IMR-90 (cell line): ENCODE data around the gene CLK4. TPM values are rescaled to one million over a fixed set of nuclear protein-coding genes. Genes with fewer than 3 reads are reported as not detected.

Experiments used
- ATAC-seq: fragments of 200-7000 bp; cut with Tn5 transposase; 2 replicates; pipeline ENCODE4 v1.9.1; 2020; ENCODE audit warnings: low read depth, mild to moderate bottlenecking, moderate library complexity
- BruUV-seq: library from RNA; stranded (reverse); fragments of 400-500 nt; replicated peaks from 2 replicates; lab custom pipeline; 2021; lab: Mats Ljungman, UMichigan
- CTCF ChIA-PET: fragments of 300-600 bp; formaldehyde crosslinking; extraction: SDS; loops from one replicate; lab custom pipeline; 2021; ENCODE audit warnings: antibody characterized with exemption; lab: Yijun Ruan, JAX
- POLR2A ChIA-PET: fragments of 300-600 bp; sonication (Branson Sonifier 250); formaldehyde crosslinking; loops from one replicate; lab custom pipeline; 2022; ENCODE audit warnings: antibody characterized with exemption; ENCODE audit not compliant: unreplicated experiment; lab: Charles Lee
- DNase-seq: peaks from one replicate; pipeline ENCODE4 v3.0.0; 2013
- H2AFZ ChIP-seq: replicated peaks from 2 replicates; pipeline ENCODE3; 2013; ENCODE audit warnings: low read length, mild to moderate bottlenecking; ENCODE audit not compliant: poor library complexity
- H2AK5ac ChIP-seq: 2 replicates; pipeline ENCODE4 v1.6.1; 2013; ENCODE audit warnings: low read depth, low read length, inconsistent platforms
- H2AK9ac ChIP-seq: replicated peaks from 2 replicates; pipeline ENCODE3; 2013; ENCODE audit warnings: mild to moderate bottlenecking, low read depth, low read length, moderate library complexity; ENCODE audit not compliant: poor library complexity
- H2BK120ac ChIP-seq: 2 replicates; pipeline ENCODE4 v1.6.1; 2013; ENCODE audit warnings: low read depth, low read length, inconsistent platforms
- H2BK15ac ChIP-seq: 3 replicates; pipeline ENCODE4 v1.6.1; 2013; ENCODE audit warnings: low read depth, low read length, inconsistent platforms
- H2BK20ac ChIP-seq: 2 replicates; pipeline ENCODE4 v1.6.1; 2013; ENCODE audit warnings: low read depth, mild to moderate bottlenecking, inconsistent platforms, low read length, moderate library complexity
- H2BK5ac ChIP-seq: 2 replicates; pipeline ENCODE4 v1.6.1; 2013; ENCODE audit warnings: mild to moderate bottlenecking, low read depth, low read length, inconsistent platforms; ENCODE audit not compliant: poor library complexity, severe bottlenecking
- H3K14ac ChIP-seq: replicated peaks from 2 replicates; pipeline ENCODE4 v1.6.1; 2013; ENCODE audit warnings: low read depth, low read length, inconsistent platforms
- H3K18ac ChIP-seq: 2 replicates; pipeline ENCODE4 v1.6.1; 2013; ENCODE audit warnings: low read depth, low read length, control low read depth
- H3K23ac ChIP-seq: 2 replicates; pipeline ENCODE4 v1.6.1; 2013; ENCODE audit warnings: low read depth, low read length, inconsistent platforms
- H3K27ac ChIP-seq: 2 replicates; pipeline ENCODE4 v1.5.1; 2013; ENCODE audit warnings: mild to moderate bottlenecking, control low read depth, low read length; ENCODE audit not compliant: insufficient read depth
- H3K27me3 ChIP-seq: 2 replicates; pipeline ENCODE4 v1.6.1; 2013; ENCODE audit warnings: low read length; ENCODE audit not compliant: control insufficient read depth, insufficient read depth
- H3K36me3 ChIP-seq: 2 replicates; pipeline ENCODE4 v1.6.1; 2013; ENCODE audit warnings: low read length, mixed read lengths; ENCODE audit not compliant: control insufficient read depth, insufficient read depth
- H3K4ac ChIP-seq: 2 replicates; pipeline ENCODE4 v1.6.1; 2013; ENCODE audit warnings: low read depth, low read length, inconsistent platforms
- H3K4me1 ChIP-seq: 2 replicates; pipeline ENCODE4 v1.6.1; 2013; ENCODE audit warnings: low read length, mixed read lengths; ENCODE audit not compliant: control insufficient read depth, insufficient read depth
- H3K4me2 ChIP-seq: 2 replicates; pipeline ENCODE4 v1.6.1; 2013; ENCODE audit warnings: low read depth, mild to moderate bottlenecking, control low read depth, low read length, moderate library complexity
- H3K4me3 ChIP-seq: 2 replicates; pipeline ENCODE4 v1.5.1; 2013; ENCODE audit warnings: low read depth, mild to moderate bottlenecking, control low read depth, low read length, moderate library complexity; ENCODE audit not compliant: insufficient read depth
- H3K56ac ChIP-seq: 2 replicates; pipeline ENCODE4 v1.6.1; 2013; ENCODE audit warnings: low read length, inconsistent platforms; ENCODE audit not compliant: insufficient read depth; ENCODE audit errors: extremely low read depth
- H3K79me1 ChIP-seq, 2 experiments: 2 replicates each; pipeline ENCODE4 v1.6.1; 2013; ENCODE audit warnings: low read length in 2 of 2, inconsistent platforms in 1 of 2, low read depth in 1 of 2
- H3K9ac ChIP-seq: 2 replicates; pipeline ENCODE4 v1.6.1; 2013; ENCODE audit warnings: low read depth, low read length, control low read depth
- H3K9me1 ChIP-seq: 2 replicates; pipeline ENCODE4 v1.6.1; 2013; ENCODE audit warnings: low read length, inconsistent platforms; ENCODE audit not compliant: insufficient read depth
- H3K9me3 ChIP-seq: 2 replicates; pipeline ENCODE4 v1.6.1; 2013; ENCODE audit warnings: low read length; ENCODE audit not compliant: control insufficient read depth, insufficient read depth
- H4K20me1 ChIP-seq: 2 replicates; pipeline ENCODE4 v1.6.1; 2013; ENCODE audit warnings: low read length, inconsistent platforms; ENCODE audit not compliant: insufficient read depth
- H4K5ac ChIP-seq: 2 replicates; pipeline ENCODE4 v1.6.1; 2013; ENCODE audit warnings: mild to moderate bottlenecking, low read depth, low read length, control low read depth
- H4K8ac ChIP-seq, 2 experiments: 2 replicates each; pipeline ENCODE4 v1.6.1; 2013; ENCODE audit warnings: low read depth in 2 of 2, low read length in 2 of 2, control low read depth in 1 of 2, inconsistent platforms in 1 of 2
- H4K91ac ChIP-seq: 2 replicates; pipeline ENCODE4 v1.6.1; 2013; ENCODE audit warnings: low read depth, low read length, inconsistent platforms; ENCODE audit not compliant: insufficient read depth
- BHLHE40 ChIP-seq: fragments of 150-350 bp; IDR thresholded peaks from 2 replicates; pipeline ENCODE4 v1.6.1; 2016; ENCODE audit warnings: mild to moderate bottlenecking, low read depth, low read length
- CEBPB ChIP-seq: IDR thresholded peaks from 2 replicates; pipeline ENCODE4 v1.6.1; 2012; ENCODE audit warnings: low read depth, low read length, improper control_type of control experiment
- CHD1 ChIP-seq: IDR thresholded peaks from 2 replicates; pipeline ENCODE4 v1.6.1; 2012; ENCODE audit warnings: low read depth, low read length, improper control_type of control experiment
- CTCF ChIP-seq: conservative IDR thresholded peaks from 2 replicates; pipeline ENCODE4 v1.5.1; 2012; ENCODE audit warnings: mild to moderate bottlenecking, low read depth, low read length, improper control_type of control experiment
- ELK1 ChIP-seq: fragments of 150-350 bp; IDR thresholded peaks from 2 replicates; pipeline ENCODE4 v1.6.1; 2016; ENCODE audit warnings: low read depth, mild to moderate bottlenecking, low read length, moderate library complexity, borderline replicate concordance
- FOS ChIP-seq: fragments of 150-350 bp; IDR thresholded peaks from 2 replicates; pipeline ENCODE4 v1.6.1; 2016; ENCODE audit warnings: low read depth, low read length
- MAFK ChIP-seq: IDR thresholded peaks from 2 replicates; pipeline ENCODE4 v1.6.1; 2012; ENCODE audit warnings: low read depth, low read length, improper control_type of control experiment
- POLR2A ChIP-seq: IDR thresholded peaks from 2 replicates; pipeline ENCODE4 v1.6.1; 2012; ENCODE audit warnings: mild to moderate bottlenecking, low read depth, low read length
- RAD21 ChIP-seq: IDR thresholded peaks from 2 replicates; pipeline ENCODE4 v1.6.1; 2012; ENCODE audit warnings: low read length, improper control_type of control experiment
- RFX5 ChIP-seq: IDR thresholded peaks from 2 replicates; pipeline ENCODE4 v1.8.0; 2012; ENCODE audit warnings: low read depth, mild to moderate bottlenecking, low read length, moderate library complexity
- SMC3 ChIP-seq: fragments of 150-350 bp; IDR thresholded peaks from 2 replicates; pipeline ENCODE4 v1.6.1; 2016; ENCODE audit warnings: low read depth, mild to moderate bottlenecking, antibody characterized with exemption, low read length, moderate library complexity
- WGBS, 2 experiments: methylation state at CpG; one replicate each; pipeline versions ENCODE4 v1.1.5 to v1.1.7; 2013; ENCODE audit warnings: missing lambda C conversion rate in 2 of 2; ENCODE audit not compliant: insufficient read length in 1 of 2; ENCODE audit errors: extremely low coverage in 2 of 2; 5-methylcytosine and 5-hydroxymethylcytosine counted together
- dilution Hi-C: fragments of 300-500 bp; cut with HindIII; formaldehyde crosslinking; loops from one replicate; pipeline ENCODE4 v1.14.3; 2018; ENCODE audit warnings: low sequenced_read_pairs; ENCODE audit not compliant: unreplicated experiment
- in situ Hi-C: fragments of 300-500 bp; cut with MboI; formaldehyde crosslinking; loops from 3 replicates; pipeline ENCODE4 v1.14.3; 2019; ENCODE audit warnings: low sequenced_read_pairs, inconsistent platforms, mixed read lengths
- intact Hi-C: fragments of 100-400 bp; cut with micrococcal nuclease; formaldehyde crosslinking; loops from 2 replicates; pipeline ENCODE4 v1.10.0; 2022
- polyA plus RNA-seq, 3 experiments: library from polyadenylated mRNA; depleted of rRNA; stranded (reverse); fragments of >200 nt; gene quantifications; 2 replicates each; pipeline ENCODE4 v1.2.3, GENCODE V29; 2012; ENCODE audit warnings: low replicate concordance in 1 of 3
- total RNA-seq: library from RNA; depleted of rRNA; stranded (reverse); fragments of >200 nt; gene quantifications from 2 replicates; pipeline ENCODE4 v1.2.3, GENCODE V29; 2012

Gene CLK4
- total and polyA plus RNA-seq, 2 of the 4 experiments (the other 2 are of a cell fraction), result 8.2 to 11.9 TPM

GRCh38 chr5:178577376-178577839, 49.4 kb downstream of the CLK4 start:
- H3K56ac ChIP-seq, result no peak overlapping the region
- H3K4me3 ChIP-seq, result no peak overlapping the region
- H3K36me3 ChIP-seq, result no peaks in the 10 kb centered on the region
- 61% methylated on average over 9 of the region's 31 CpGs; no CpG with 5 or more reads in 1 of the 2 experiments for WGBS, 2 experiments
- H3K9me1 ChIP-seq, result no peaks in the 10 kb centered on the region
- H2BK20ac ChIP-seq, result no peak overlapping the region
- no peak overlapping the region for H2BK120ac ChIP-seq
- POLR2A ChIA-PET, result no interaction called here
- ATAC-seq, result no peak
- TF ChIP-seq POLR2A (no peak), RFX5 (no peak), CTCF (no peak), SMC3 (no peak), MAFK (no peak), RAD21 (no peak), BHLHE40 (no peak), CEBPB (no peak), FOS (no peak), CHD1 (no peak), ELK1 (no peak)
- no peaks in the 10 kb centered on the region for H3K79me1 ChIP-seq
- in situ Hi-C loops, result no loop called here
- no peak overlapping the region for H3K23ac ChIP-seq
- no peak overlapping the region for H3K27ac ChIP-seq
- no TSS peak for BruUV-seq
- CTCF ChIA-PET, result no interaction called here
- intact Hi-C loops, result no loop called here
- no peak overlapping the region for H3K4ac ChIP-seq
- H3K27me3 ChIP-seq, result no peaks in the 10 kb centered on the region
- peaks cover 11% of the 10 kb centered on the region for H3K9me3 ChIP-seq
- H2AK9ac ChIP-seq, result no peak overlapping the region
- H2BK5ac ChIP-seq, result no peak overlapping the region
- H4K20me1 ChIP-seq, result no peaks in the 10 kb centered on the region
- H3K4me1 ChIP-seq, result no peaks in the 10 kb centered on the region
- H4K8ac ChIP-seq, result no peak overlapping the region
- no peak overlapping the region for H3K4me2 ChIP-seq
- H3K18ac ChIP-seq, result no peak overlapping the region
- no peak for DNase-seq
- H3K14ac ChIP-seq, result no peak overlapping the region
- H3K9ac ChIP-seq, result no peak overlapping the region
- H2AK5ac ChIP-seq, result no peak overlapping the region
- H2AFZ ChIP-seq, result no peak overlapping the region
- no peak overlapping the region for H4K5ac ChIP-seq
- no peak overlapping the region for H4K91ac ChIP-seq
- dilution Hi-C loops, result no loop called here
- no peak overlapping the region for H2BK15ac ChIP-seq
